K562 (cell line): Measurements from ENCODE around the gene AIRE. TPM values are rescaled to one million over a fixed set of nuclear protein-coding genes. Genes with fewer than 3 reads are reported as not detected.

Experiments
- ESRRA ChIP-seq: fragments of 450-650 bp; IDR thresholded peaks from 2 replicates; pipeline ENCODE4 v1.6.1; 2014; ENCODE audit warnings: low read depth, mild to moderate bottlenecking, moderate library complexity, borderline replicate concordance
- FOXJ3 ChIP-seq: sonication (generic); formaldehyde crosslinking; IDR thresholded peaks from 2 replicates; pipeline ENCODE4 v1.4.0; 2020; ENCODE audit warnings: mild to moderate bottlenecking, missing genetic modification reagents
- GATA2 ChIP-seq: sonication (generic); formaldehyde crosslinking; IDR thresholded peaks from 2 replicates; pipeline ENCODE4 v1.4.0; 2020; ENCODE audit warnings: mild to moderate bottlenecking, missing genetic modification reagents
- NR3C1 ChIP-seq: sonication (generic); formaldehyde crosslinking; IDR thresholded peaks from 2 replicates; pipeline ENCODE4 v1.8.1; 2022; ENCODE audit warnings: missing genetic modification reagents
- SAP30 ChIP-seq: fragments of 200-600 bp; sonication (generic); IDR thresholded peaks from 2 replicates; pipeline ENCODE4 v1.6.1; 2012; ENCODE audit warnings: borderline replicate concordance, low read depth, mild to moderate bottlenecking, moderate library complexity, low read length, control low read depth, inconsistent platforms; ENCODE audit not compliant: insufficient read depth, poor library complexity, severe bottlenecking
- SETDB1 ChIP-seq: IDR thresholded peaks from one replicate; pipeline ENCODE4 v1.6.1; 2012; ENCODE audit warnings: low read length, control low read depth, inconsistent platforms
- SIRT6 ChIP-seq: IDR thresholded peaks from one replicate; pipeline ENCODE4 v1.6.1; 2012; ENCODE audit warnings: low read depth, mild to moderate bottlenecking, control low read depth, inconsistent platforms, low read length, moderate library complexity
- TBP ChIP-seq: optimal IDR thresholded peaks from 2 replicates; pipeline ENCODE3; 2011; ENCODE audit warnings: low read depth, low read length, improper control_type of control experiment
- ZKSCAN8 ChIP-seq: fragments of 200-800 bp; sonication (Bioruptor generic); IDR thresholded peaks from 2 replicates; pipeline ENCODE4 v1.6.1; 2016; ENCODE audit warnings: missing genetic modification characterization, missing compliant biosample characterization
- ZNF589 ChIP-seq: fragments of 200-800 bp; sonication (Bioruptor generic); IDR thresholded peaks from 2 replicates; pipeline ENCODE4 v1.6.1; 2016; ENCODE audit warnings: low read depth, missing genetic modification characterization, missing compliant biosample characterization
- polyA plus RNA-seq, 8 experiments: library from polyadenylated mRNA; depleted of rRNA in 4 of 8; stranded (reverse) in 5 of 8; unstranded in 3 of 8; fragments of >200 nt; fragmentation: Nextera tagmentation in 2 of 8; fragmentation: Illumina TruSeq in 1 of 8; extraction: Ambion mirVana in 2 of 8; extraction: Trizol in 1 of 8; gene quantifications; 2 replicates each; pipeline versions ENCODE4 v1.2.1 to v1.2.3, GENCODE V29; 2011 to 2014; ENCODE audit warnings: inconsistent platforms in 1 of 8, missing spikeins in 1 of 8
- total RNA-seq, 7 experiments: library from RNA; depleted of rRNA in 6 of 7; stranded (reverse); fragments of >200 nt in 6 of 7; fragmentation: Illumina TruSeq in 2 of 7; extraction: Trizol in 2 of 7; gene quantifications; 2 replicates each; pipeline versions ENCODE4 v1.2.1 to v1.2.3, GENCODE V29; 2011 to 2021; ENCODE audit warnings: low replicate concordance in 1 of 7
- TF ChIP-seq, protein P1 (sequence below): fragments of 450-650 bp; IDR thresholded peaks from 2 replicates; pipeline ENCODE4 v1.6.1; 2016; ENCODE audit warnings: mild to moderate bottlenecking, moderate library complexity
- TF ChIP-seq, protein P2 (sequence below): fragments of 200-800 bp; sonication (Bioruptor generic); IDR thresholded peaks from 2 replicates; pipeline ENCODE4 v1.6.1; 2017; ENCODE audit warnings: missing genetic modification characterization, missing compliant biosample characterization
- TF ChIP-seq, protein P3 (sequence below): fragments of 250-450 bp; sonication (Bioruptor Pico); IDR thresholded peaks from 2 replicates; pipeline ENCODE4 v1.4.0; 2020; ENCODE audit warnings: mild to moderate bottlenecking, moderate library complexity

AIRE gene
- total and polyA plus RNA-seq, 9 of the 15 experiments (the other 6 are each of a cell fraction or from before 2014, with no cell fraction given) = 0.01 TPM; not detected in 8

DNA sequence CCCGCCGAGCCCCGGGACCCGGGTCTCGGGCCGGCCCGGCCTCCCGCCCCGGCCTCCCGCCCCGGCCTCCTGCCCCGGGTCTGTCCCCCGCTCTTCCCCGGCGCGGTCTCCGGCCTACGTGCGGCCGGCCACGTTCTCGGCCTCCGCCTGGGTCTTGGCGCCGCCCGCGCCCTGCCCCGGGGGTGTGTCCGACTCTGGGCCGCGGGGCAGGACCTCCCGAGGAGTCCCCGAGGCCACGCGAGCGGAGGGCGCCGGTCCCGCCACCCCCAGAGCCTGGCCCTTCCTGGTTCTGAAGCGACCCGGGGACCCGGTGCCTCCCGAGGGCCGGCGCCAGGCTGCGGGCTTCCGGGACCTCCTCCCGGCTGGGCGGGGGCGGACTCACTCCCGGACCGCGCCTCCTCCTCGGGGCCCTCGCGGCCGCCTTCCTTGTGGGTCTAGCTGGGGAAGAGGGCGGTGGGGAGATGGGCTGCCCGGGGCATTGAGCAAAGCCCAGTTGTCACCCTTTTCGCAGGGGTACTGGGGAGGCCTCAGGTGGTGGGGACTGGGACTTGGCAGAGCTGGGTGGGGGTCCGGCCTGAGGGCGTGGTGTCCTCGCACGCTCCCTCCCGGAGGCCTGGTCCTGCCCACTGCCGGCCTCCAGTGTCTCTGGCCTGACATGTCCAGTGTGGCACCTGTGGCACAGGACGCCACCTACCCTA is 14.7 kb downstream of the AIRE start (continued):
- TF ChIP-seq, protein P1, sequence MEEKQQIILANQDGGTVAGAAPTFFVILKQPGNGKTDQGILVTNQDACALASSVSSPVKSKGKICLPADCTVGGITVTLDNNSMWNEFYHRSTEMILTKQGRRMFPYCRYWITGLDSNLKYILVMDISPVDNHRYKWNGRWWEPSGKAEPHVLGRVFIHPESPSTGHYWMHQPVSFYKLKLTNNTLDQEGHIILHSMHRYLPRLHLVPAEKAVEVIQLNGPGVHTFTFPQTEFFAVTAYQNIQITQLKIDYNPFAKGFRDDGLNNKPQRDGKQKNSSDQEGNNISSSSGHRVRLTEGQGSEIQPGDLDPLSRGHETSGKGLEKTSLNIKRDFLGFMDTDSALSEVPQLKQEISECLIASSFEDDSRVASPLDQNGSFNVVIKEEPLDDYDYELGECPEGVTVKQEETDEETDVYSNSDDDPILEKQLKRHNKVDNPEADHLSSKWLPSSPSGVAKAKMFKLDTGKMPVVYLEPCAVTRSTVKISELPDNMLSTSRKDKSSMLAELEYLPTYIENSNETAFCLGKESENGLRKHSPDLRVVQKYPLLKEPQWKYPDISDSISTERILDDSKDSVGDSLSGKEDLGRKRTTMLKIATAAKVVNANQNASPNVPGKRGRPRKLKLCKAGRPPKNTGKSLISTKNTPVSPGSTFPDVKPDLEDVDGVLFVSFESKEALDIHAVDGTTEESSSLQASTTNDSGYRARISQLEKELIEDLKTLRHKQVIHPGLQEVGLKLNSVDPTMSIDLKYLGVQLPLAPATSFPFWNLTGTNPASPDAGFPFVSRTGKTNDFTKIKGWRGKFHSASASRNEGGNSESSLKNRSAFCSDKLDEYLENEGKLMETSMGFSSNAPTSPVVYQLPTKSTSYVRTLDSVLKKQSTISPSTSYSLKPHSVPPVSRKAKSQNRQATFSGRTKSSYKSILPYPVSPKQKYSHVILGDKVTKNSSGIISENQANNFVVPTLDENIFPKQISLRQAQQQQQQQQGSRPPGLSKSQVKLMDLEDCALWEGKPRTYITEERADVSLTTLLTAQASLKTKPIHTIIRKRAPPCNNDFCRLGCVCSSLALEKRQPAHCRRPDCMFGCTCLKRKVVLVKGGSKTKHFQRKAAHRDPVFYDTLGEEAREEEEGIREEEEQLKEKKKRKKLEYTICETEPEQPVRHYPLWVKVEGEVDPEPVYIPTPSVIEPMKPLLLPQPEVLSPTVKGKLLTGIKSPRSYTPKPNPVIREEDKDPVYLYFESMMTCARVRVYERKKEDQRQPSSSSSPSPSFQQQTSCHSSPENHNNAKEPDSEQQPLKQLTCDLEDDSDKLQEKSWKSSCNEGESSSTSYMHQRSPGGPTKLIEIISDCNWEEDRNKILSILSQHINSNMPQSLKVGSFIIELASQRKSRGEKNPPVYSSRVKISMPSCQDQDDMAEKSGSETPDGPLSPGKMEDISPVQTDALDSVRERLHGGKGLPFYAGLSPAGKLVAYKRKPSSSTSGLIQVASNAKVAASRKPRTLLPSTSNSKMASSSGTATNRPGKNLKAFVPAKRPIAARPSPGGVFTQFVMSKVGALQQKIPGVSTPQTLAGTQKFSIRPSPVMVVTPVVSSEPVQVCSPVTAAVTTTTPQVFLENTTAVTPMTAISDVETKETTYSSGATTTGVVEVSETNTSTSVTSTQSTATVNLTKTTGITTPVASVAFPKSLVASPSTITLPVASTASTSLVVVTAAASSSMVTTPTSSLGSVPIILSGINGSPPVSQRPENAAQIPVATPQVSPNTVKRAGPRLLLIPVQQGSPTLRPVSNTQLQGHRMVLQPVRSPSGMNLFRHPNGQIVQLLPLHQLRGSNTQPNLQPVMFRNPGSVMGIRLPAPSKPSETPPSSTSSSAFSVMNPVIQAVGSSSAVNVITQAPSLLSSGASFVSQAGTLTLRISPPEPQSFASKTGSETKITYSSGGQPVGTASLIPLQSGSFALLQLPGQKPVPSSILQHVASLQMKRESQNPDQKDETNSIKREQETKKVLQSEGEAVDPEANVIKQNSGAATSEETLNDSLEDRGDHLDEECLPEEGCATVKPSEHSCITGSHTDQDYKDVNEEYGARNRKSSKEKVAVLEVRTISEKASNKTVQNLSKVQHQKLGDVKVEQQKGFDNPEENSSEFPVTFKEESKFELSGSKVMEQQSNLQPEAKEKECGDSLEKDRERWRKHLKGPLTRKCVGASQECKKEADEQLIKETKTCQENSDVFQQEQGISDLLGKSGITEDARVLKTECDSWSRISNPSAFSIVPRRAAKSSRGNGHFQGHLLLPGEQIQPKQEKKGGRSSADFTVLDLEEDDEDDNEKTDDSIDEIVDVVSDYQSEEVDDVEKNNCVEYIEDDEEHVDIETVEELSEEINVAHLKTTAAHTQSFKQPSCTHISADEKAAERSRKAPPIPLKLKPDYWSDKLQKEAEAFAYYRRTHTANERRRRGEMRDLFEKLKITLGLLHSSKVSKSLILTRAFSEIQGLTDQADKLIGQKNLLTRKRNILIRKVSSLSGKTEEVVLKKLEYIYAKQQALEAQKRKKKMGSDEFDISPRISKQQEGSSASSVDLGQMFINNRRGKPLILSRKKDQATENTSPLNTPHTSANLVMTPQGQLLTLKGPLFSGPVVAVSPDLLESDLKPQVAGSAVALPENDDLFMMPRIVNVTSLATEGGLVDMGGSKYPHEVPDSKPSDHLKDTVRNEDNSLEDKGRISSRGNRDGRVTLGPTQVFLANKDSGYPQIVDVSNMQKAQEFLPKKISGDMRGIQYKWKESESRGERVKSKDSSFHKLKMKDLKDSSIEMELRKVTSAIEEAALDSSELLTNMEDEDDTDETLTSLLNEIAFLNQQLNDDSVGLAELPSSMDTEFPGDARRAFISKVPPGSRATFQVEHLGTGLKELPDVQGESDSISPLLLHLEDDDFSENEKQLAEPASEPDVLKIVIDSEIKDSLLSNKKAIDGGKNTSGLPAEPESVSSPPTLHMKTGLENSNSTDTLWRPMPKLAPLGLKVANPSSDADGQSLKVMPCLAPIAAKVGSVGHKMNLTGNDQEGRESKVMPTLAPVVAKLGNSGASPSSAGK = no peak
- no peak for TF ChIP-seq FOXJ3
- TF ChIP-seq SIRT6 = no peak
- TF ChIP-seq, protein P2, sequence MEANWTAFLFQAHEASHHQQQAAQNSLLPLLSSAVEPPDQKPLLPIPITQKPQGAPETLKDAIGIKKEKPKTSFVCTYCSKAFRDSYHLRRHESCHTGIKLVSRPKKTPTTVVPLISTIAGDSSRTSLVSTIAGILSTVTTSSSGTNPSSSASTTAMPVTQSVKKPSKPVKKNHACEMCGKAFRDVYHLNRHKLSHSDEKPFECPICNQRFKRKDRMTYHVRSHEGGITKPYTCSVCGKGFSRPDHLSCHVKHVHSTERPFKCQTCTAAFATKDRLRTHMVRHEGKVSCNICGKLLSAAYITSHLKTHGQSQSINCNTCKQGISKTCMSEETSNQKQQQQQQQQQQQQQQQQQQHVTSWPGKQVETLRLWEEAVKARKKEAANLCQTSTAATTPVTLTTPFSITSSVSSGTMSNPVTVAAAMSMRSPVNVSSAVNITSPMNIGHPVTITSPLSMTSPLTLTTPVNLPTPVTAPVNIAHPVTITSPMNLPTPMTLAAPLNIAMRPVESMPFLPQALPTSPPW (CRISPR knock-in tag) = peak; percentile 50
- TF ChIP-seq ZNF589 = no peak
- TF ChIP-seq, protein P3, sequence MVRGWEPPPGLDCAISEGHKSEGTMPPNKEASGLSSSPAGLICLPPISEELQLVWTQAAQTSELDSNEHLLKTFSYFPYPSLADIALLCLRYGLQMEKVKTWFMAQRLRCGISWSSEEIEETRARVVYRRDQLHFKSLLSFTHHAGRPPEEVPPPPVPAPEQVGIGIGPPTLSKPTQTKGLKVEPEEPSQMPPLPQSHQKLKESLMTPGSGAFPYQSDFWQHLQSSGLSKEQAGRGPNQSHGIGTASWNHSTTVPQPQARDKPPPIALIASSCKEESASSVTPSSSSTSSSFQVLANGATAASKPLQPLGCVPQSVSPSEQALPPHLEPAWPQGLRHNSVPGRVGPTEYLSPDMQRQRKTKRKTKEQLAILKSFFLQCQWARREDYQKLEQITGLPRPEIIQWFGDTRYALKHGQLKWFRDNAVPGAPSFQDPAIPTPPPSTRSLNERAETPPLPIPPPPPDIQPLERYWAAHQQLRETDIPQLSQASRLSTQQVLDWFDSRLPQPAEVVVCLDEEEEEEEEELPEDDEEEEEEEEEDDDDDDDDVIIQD = no peak
- peak; percentile 71 for TF ChIP-seq SAP30
- TF ChIP-seq GATA2 (CRISPR knock-in tag) = no peak
- TF ChIP-seq SETDB1 = no peak
- 0 out of 2 replicates have a peak, but pooled peaks have one; percentile 48 for TF ChIP-seq NR3C1 (CRISPR knock-in tag)
- TF ChIP-seq ESRRA = no peak
- peak; percentile 5 for TF ChIP-seq TBP
- no peak for TF ChIP-seq ZKSCAN8
